IMR-90 (cell line): ENCODE results near the gene GPR35. TPM values are rescaled to one million over a fixed set of nuclear protein-coding genes. Genes with fewer than 3 reads are reported as not detected.

ENCODE experiments used
- ATAC-seq: fragments of 200-7000 bp; cut with Tn5 transposase; 2 replicates; pipeline ENCODE4 v1.9.1; 2020; ENCODE audit warnings: low read depth, mild to moderate bottlenecking, moderate library complexity
- BruUV-seq: library from RNA; stranded (reverse); fragments of 400-500 nt; replicated peaks from 2 replicates; lab custom pipeline; 2021; lab: Mats Ljungman, UMichigan
- CTCF ChIA-PET: fragments of 300-600 bp; formaldehyde crosslinking; extraction: SDS; loops from one replicate; lab custom pipeline; 2021; ENCODE audit warnings: antibody characterized with exemption; lab: Yijun Ruan, JAX
- POLR2A ChIA-PET: fragments of 300-600 bp; sonication (Branson Sonifier 250); formaldehyde crosslinking; loops from one replicate; lab custom pipeline; 2022; ENCODE audit warnings: antibody characterized with exemption; ENCODE audit not compliant: unreplicated experiment; lab: Charles Lee
- DNase-seq: peaks from one replicate; pipeline ENCODE4 v3.0.0; 2013
- H2AFZ ChIP-seq: replicated peaks from 2 replicates; pipeline ENCODE3; 2013; ENCODE audit warnings: low read length, mild to moderate bottlenecking; ENCODE audit not compliant: poor library complexity
- H2AK5ac ChIP-seq: 2 replicates; pipeline ENCODE4 v1.6.1; 2013; ENCODE audit warnings: low read depth, low read length, inconsistent platforms
- H2AK9ac ChIP-seq: replicated peaks from 2 replicates; pipeline ENCODE3; 2013; ENCODE audit warnings: mild to moderate bottlenecking, low read depth, low read length, moderate library complexity; ENCODE audit not compliant: poor library complexity
- H2BK120ac ChIP-seq: 2 replicates; pipeline ENCODE4 v1.6.1; 2013; ENCODE audit warnings: low read depth, low read length, inconsistent platforms
- H2BK15ac ChIP-seq: 3 replicates; pipeline ENCODE4 v1.6.1; 2013; ENCODE audit warnings: low read depth, low read length, inconsistent platforms
- H2BK20ac ChIP-seq: 2 replicates; pipeline ENCODE4 v1.6.1; 2013; ENCODE audit warnings: low read depth, mild to moderate bottlenecking, inconsistent platforms, low read length, moderate library complexity
- H2BK5ac ChIP-seq: 2 replicates; pipeline ENCODE4 v1.6.1; 2013; ENCODE audit warnings: mild to moderate bottlenecking, low read depth, low read length, inconsistent platforms; ENCODE audit not compliant: poor library complexity, severe bottlenecking
- H3K14ac ChIP-seq: replicated peaks from 2 replicates; pipeline ENCODE4 v1.6.1; 2013; ENCODE audit warnings: low read depth, low read length, inconsistent platforms
- H3K18ac ChIP-seq: 2 replicates; pipeline ENCODE4 v1.6.1; 2013; ENCODE audit warnings: low read depth, low read length, control low read depth
- H3K23ac ChIP-seq: 2 replicates; pipeline ENCODE4 v1.6.1; 2013; ENCODE audit warnings: low read depth, low read length, inconsistent platforms
- H3K27ac ChIP-seq: 2 replicates; pipeline ENCODE4 v1.5.1; 2013; ENCODE audit warnings: mild to moderate bottlenecking, control low read depth, low read length; ENCODE audit not compliant: insufficient read depth
- H3K27me3 ChIP-seq: 2 replicates; pipeline ENCODE4 v1.6.1; 2013; ENCODE audit warnings: low read length; ENCODE audit not compliant: control insufficient read depth, insufficient read depth
- H3K36me3 ChIP-seq: 2 replicates; pipeline ENCODE4 v1.6.1; 2013; ENCODE audit warnings: low read length, mixed read lengths; ENCODE audit not compliant: control insufficient read depth, insufficient read depth
- H3K4ac ChIP-seq: 2 replicates; pipeline ENCODE4 v1.6.1; 2013; ENCODE audit warnings: low read depth, low read length, inconsistent platforms
- H3K4me1 ChIP-seq: 2 replicates; pipeline ENCODE4 v1.6.1; 2013; ENCODE audit warnings: low read length, mixed read lengths; ENCODE audit not compliant: control insufficient read depth, insufficient read depth
- H3K4me2 ChIP-seq: 2 replicates; pipeline ENCODE4 v1.6.1; 2013; ENCODE audit warnings: low read depth, mild to moderate bottlenecking, control low read depth, low read length, moderate library complexity
- H3K4me3 ChIP-seq: 2 replicates; pipeline ENCODE4 v1.5.1; 2013; ENCODE audit warnings: low read depth, mild to moderate bottlenecking, control low read depth, low read length, moderate library complexity; ENCODE audit not compliant: insufficient read depth
- H3K56ac ChIP-seq: 2 replicates; pipeline ENCODE4 v1.6.1; 2013; ENCODE audit warnings: low read length, inconsistent platforms; ENCODE audit not compliant: insufficient read depth; ENCODE audit errors: extremely low read depth
- H3K79me1 ChIP-seq, 2 experiments: 2 replicates each; pipeline ENCODE4 v1.6.1; 2013; ENCODE audit warnings: low read length in 2 of 2, inconsistent platforms in 1 of 2, low read depth in 1 of 2
- H3K9ac ChIP-seq: 2 replicates; pipeline ENCODE4 v1.6.1; 2013; ENCODE audit warnings: low read depth, low read length, control low read depth
- H3K9me1 ChIP-seq: 2 replicates; pipeline ENCODE4 v1.6.1; 2013; ENCODE audit warnings: low read length, inconsistent platforms; ENCODE audit not compliant: insufficient read depth
- H3K9me3 ChIP-seq: 2 replicates; pipeline ENCODE4 v1.6.1; 2013; ENCODE audit warnings: low read length; ENCODE audit not compliant: control insufficient read depth, insufficient read depth
- H4K20me1 ChIP-seq: 2 replicates; pipeline ENCODE4 v1.6.1; 2013; ENCODE audit warnings: low read length, inconsistent platforms; ENCODE audit not compliant: insufficient read depth
- H4K5ac ChIP-seq: 2 replicates; pipeline ENCODE4 v1.6.1; 2013; ENCODE audit warnings: mild to moderate bottlenecking, low read depth, low read length, control low read depth
- H4K8ac ChIP-seq, 2 experiments: 2 replicates each; pipeline ENCODE4 v1.6.1; 2013; ENCODE audit warnings: low read depth in 2 of 2, low read length in 2 of 2, control low read depth in 1 of 2, inconsistent platforms in 1 of 2
- H4K91ac ChIP-seq: 2 replicates; pipeline ENCODE4 v1.6.1; 2013; ENCODE audit warnings: low read depth, low read length, inconsistent platforms; ENCODE audit not compliant: insufficient read depth
- FOS ChIP-seq: fragments of 150-350 bp; IDR thresholded peaks from 2 replicates; pipeline ENCODE4 v1.6.1; 2016; ENCODE audit warnings: low read depth, low read length
- WGBS, 2 experiments: methylation state at CpG; one replicate each; pipeline versions ENCODE4 v1.1.5 to v1.1.7; 2013; ENCODE audit warnings: missing lambda C conversion rate in 2 of 2; ENCODE audit not compliant: insufficient read length in 1 of 2; ENCODE audit errors: extremely low coverage in 2 of 2; 5-methylcytosine and 5-hydroxymethylcytosine counted together
- dilution Hi-C: fragments of 300-500 bp; cut with HindIII; formaldehyde crosslinking; loops from one replicate; pipeline ENCODE4 v1.14.3; 2018; ENCODE audit warnings: low sequenced_read_pairs; ENCODE audit not compliant: unreplicated experiment
- in situ Hi-C: fragments of 300-500 bp; cut with MboI; formaldehyde crosslinking; loops from 3 replicates; pipeline ENCODE4 v1.14.3; 2019; ENCODE audit warnings: low sequenced_read_pairs, inconsistent platforms, mixed read lengths
- intact Hi-C: fragments of 100-400 bp; cut with micrococcal nuclease; formaldehyde crosslinking; loops from 2 replicates; pipeline ENCODE4 v1.10.0; 2022
- polyA plus RNA-seq, 3 experiments: library from polyadenylated mRNA; depleted of rRNA; stranded (reverse); fragments of >200 nt; gene quantifications; 2 replicates each; pipeline ENCODE4 v1.2.3, GENCODE V29; 2012; ENCODE audit warnings: low replicate concordance in 1 of 3
- total RNA-seq: library from RNA; depleted of rRNA; stranded (reverse); fragments of >200 nt; gene quantifications from 2 replicates; pipeline ENCODE4 v1.2.3, GENCODE V29; 2012

GPR35 gene
- total and polyA plus RNA-seq, 2 of the 4 experiments (the other 2 are of a cell fraction): 0.31 TPM; not detected in 1

GRCh38 chr2:240599141-240599583, 26.1 kb upstream of the GPR35 start:
- no peak overlapping the region for H3K4me3 ChIP-seq
- no peak overlapping the region for H2BK5ac ChIP-seq
- no peak overlapping the region for H3K23ac ChIP-seq
- WGBS, 2 experiments: 93% methylated on average over 7 of the region's 11 CpGs; no CpG with 5 or more reads in 1 of the 2 experiments
- no peak overlapping the region for H2AK5ac ChIP-seq
- no peak overlapping the region for H2AK9ac ChIP-seq
- no peak overlapping the region for H2AFZ ChIP-seq
- no peak overlapping the region for H3K4me2 ChIP-seq
- no peaks in the 10 kb centered on the region for H3K27me3 ChIP-seq
- CTCF ChIA-PET: no interaction called here
- H3K9ac ChIP-seq: no peak overlapping the region
- H4K91ac ChIP-seq: no peak overlapping the region
- H3K9me3 ChIP-seq: no peaks in the 10 kb centered on the region
- no peak overlapping the region for H3K14ac ChIP-seq
- intact Hi-C loops: no loop called here
- no peak for ATAC-seq
- BruUV-seq: no TSS peak
- peaks cover 19% of the 10 kb centered on the region for H3K36me3 ChIP-seq
- H4K5ac ChIP-seq: no peak overlapping the region
- POLR2A ChIA-PET: no interaction called here
- H2BK120ac ChIP-seq: no peak overlapping the region
- no peaks in the 10 kb centered on the region for H3K9me1 ChIP-seq
- in situ Hi-C loops: no loop called here
- no peak overlapping the region for H3K4ac ChIP-seq
- no peak overlapping the region for H3K18ac ChIP-seq
- DNase-seq: no peak
- no peaks in the 10 kb centered on the region for H3K4me1 ChIP-seq
- H4K8ac ChIP-seq: no peak overlapping the region
- H3K56ac ChIP-seq: no peak overlapping the region
- H2BK15ac ChIP-seq: no peak overlapping the region
- dilution Hi-C loops: no loop called here
- no peak overlapping the region for H3K27ac ChIP-seq
- H3K79me1 ChIP-seq: 0 out of 4 replicates have a peak, but pooled peaks cover 0 to under 1% of the 10 kb centered on the region in 2 experiments
- H2BK20ac ChIP-seq: no peak overlapping the region
- no peaks in the 10 kb centered on the region; the same call in 1 of the 2 replicates for H4K20me1 ChIP-seq
- no peak for TF ChIP-seq FOS
